Fibroblast of skin of back (primary cell): ENCODE measurements around the gene TMEM35B.
"Not testable (repeated sequence)": the region's sequence is repeated elsewhere in the genome, so short reads cannot be mapped to it uniquely, and the experiment has no call there.

Experiments
- DNase-seq: peaks from one replicate; pipeline ENCODE4 v3.0.0-alpha.2; 2013

TMEM35B gene

GRCh38 chr1:34975771-34976170 is 9.4 kb downstream of the TMEM35B start:
- no peak for DNase-seq

- DNase-seq = peak; percentile 36
These were observed 9.8 kb downstream of the TMEM35B start for GRCh38 chr1:34975338-34975737.

DNA sequence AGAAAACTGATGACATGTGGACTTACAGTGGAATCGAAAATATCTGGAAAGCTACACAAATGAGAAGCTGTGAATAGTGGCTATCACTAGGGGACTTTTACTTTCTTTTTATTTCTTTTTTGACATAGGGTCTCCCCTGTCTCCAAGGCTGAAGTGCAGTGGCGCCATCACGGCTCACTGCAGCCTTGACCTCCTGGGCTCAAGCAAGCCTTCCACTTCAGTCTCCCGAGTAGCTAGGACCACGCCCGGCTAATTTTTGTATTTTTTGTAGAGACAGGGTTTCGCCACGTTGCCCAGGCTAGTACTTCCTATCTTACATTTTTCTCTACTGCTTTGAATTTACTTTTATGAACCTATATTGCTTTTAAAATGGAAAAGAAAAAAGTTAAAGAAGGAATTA is 10.5 kb downstream of the TMEM35B start:
- DNase-seq = no peak

GRCh38 chr1:34973326-34973725 is 11.8 kb downstream of the TMEM35B start:
- DNase-seq = no peak

- no peak for DNase-seq
These were observed 14.3 kb downstream of the TMEM35B start for GRCh38 chr1:34970829-34971228.

GRCh38 chr1:34970220-34970735 is 14.9 kb downstream of the TMEM35B start:
- peak; percentile 46 for DNase-seq

- DNase-seq = not testable (repeated sequence)
These were observed 16.9 kb downstream of the TMEM35B start for GRCh38 chr1:34968297-34968696.

- DNase-seq = not testable (repeated sequence)
These were observed 17.5 kb downstream of the TMEM35B start for GRCh38 chr1:34967672-34968071.

GRCh38 chr1:34965597-34965996 is 19.6 kb downstream of the TMEM35B start:
- no peak for DNase-seq

- no peak for DNase-seq
These were observed 34.7 kb downstream of the TMEM35B start for GRCh38 chr1:34950428-34950827.

DNA sequence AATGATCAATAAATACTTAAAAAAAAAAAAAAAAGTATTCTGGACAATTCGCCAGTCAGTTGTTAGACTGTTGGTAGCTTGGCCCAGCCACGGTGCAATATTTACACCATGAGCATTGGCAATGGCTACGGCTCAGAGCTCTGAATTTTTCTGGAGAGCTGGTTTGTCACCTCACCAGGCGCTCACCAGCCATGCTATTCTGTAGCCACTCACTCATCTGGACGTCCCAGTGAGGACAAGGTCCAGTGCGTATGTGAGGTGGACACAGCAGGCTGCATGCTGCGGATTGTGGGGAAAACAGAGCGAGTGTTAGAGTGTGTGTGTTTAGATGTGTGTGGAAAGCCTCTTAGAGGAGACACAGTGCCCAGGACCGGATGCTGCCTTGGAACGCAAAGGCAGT is 36.4 kb downstream of the TMEM35B start:
- not testable (repeated sequence) for DNase-seq

- not testable (repeated sequence) for DNase-seq
These were observed 37.4 kb downstream of the TMEM35B start for GRCh38 chr1:34947641-34948314.

- no peak for DNase-seq
These were observed 38.9 kb downstream of the TMEM35B start for GRCh38 chr1:34946211-34946610.

DNA sequence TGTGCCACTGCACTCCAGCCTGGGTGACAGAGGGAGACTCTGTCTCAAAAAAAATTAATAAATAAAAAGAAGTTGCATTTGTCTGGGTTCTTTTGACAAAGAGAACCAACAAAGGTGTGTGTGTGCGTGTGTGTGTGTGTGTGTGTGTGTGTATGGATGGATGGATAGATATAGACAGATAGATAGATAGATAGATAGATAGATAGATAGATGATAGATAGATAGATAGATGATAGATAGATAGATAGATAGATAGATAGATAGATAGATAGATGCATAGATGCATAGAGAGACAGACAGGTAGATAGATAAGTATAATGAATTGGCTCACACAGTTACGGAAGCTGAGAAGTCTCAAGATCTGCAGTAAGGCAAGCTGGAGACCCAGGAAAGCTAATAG is 43.3 kb downstream of the TMEM35B start:
- not testable (repeated sequence) for DNase-seq
